MG63 (cell line): ENCODE results near the gene SMARCD3. TPM values are rescaled to one million over a fixed set of nuclear protein-coding genes. Genes with fewer than 3 reads are reported as not detected.
A peak's percentile ranks its signal among the peaks of the same experiment; 100 is the strongest.

Experiments
- DNase-seq: peaks from one replicate; pipeline ENCODE4 v3.0.0-alpha.2; 2020
- H3K27me3 ChIP-seq: fragments of 250-450 bp; sonication (Bioruptor Pico); 2 replicates; pipeline ENCODE4 v1.5.1; 2020; ENCODE audit warnings: mild to moderate bottlenecking, moderate library complexity
- H3K36me3 ChIP-seq: fragments of 250-450 bp; sonication (Bioruptor Pico); 2 replicates; pipeline ENCODE4 v1.5.1; 2020; ENCODE audit warnings: mild to moderate bottlenecking, moderate library complexity
- H3K4me3 ChIP-seq: fragments of 250-450 bp; sonication (Bioruptor Pico); 2 replicates; pipeline ENCODE4 v1.5.1; 2020; ENCODE audit warnings: mild to moderate bottlenecking, moderate library complexity
- H3K9me3 ChIP-seq: fragments of 250-450 bp; sonication (Bioruptor Pico); 2 replicates; pipeline ENCODE4 v1.5.1; 2020; ENCODE audit warnings: mild to moderate bottlenecking, moderate library complexity
- total RNA-seq: library from RNA; depleted of rRNA; stranded (reverse); fragments of >200 nt; shearing (Covaris generic); gene quantifications from 2 replicates; pipeline ENCODE4 v1.2.3, GENCODE V29; 2014; ENCODE audit warnings: low replicate concordance

SMARCD3 gene
- total RNA-seq, 1 experiment from 2014 or later = 14.2 TPM

- no peaks in the 10 kb centered on the region for H3K27me3 ChIP-seq
- H3K36me3 ChIP-seq = peaks cover 7% of the 10 kb centered on the region
- peak overlapping the region; percentile 85 for H3K4me3 ChIP-seq
- peak; percentile 75 for DNase-seq
- no peaks in the 10 kb centered on the region for H3K9me3 ChIP-seq
Observed at GRCh38 chr7:151232917-151233701, 15.4 kb downstream of the SMARCD3 start.

GRCh38 chr7:151232091-151232916 lies 16.2 kb downstream of the SMARCD3 start, which contains the start of gene CHPF2:
CHPF2 (plus strand) TSS chr7:151232483; CDS start chr7:151234012, 1,529 bp downstream.
- peak within 1 kb of the TSS; percentile 85 for H3K4me3 ChIP-seq

GRCh38 chr7:151231080-151231479 lies 17.4 kb downstream of the SMARCD3 start:
- no peaks in the 10 kb centered on the region for H3K27me3 ChIP-seq
- H3K36me3 ChIP-seq = peaks cover under 1% of the 10 kb centered on the region
- H3K4me3 ChIP-seq = no peak overlapping the region
- no peaks in the 10 kb centered on the region for H3K9me3 ChIP-seq
- no peak for DNase-seq

More at GRCh38 chr7:151232091-151232916, 16.2 kb downstream of the SMARCD3 start, which contains the start of gene CHPF2:
- H3K27me3 ChIP-seq = no peaks in the 10 kb centered on the region
- peak; percentile 88 for DNase-seq
- peaks cover 7% of the 10 kb centered on the region for H3K36me3 ChIP-seq
- no peaks in the 10 kb centered on the region for H3K9me3 ChIP-seq

- no peaks in the 10 kb centered on the region for H3K27me3 ChIP-seq
- no peak for DNase-seq
- no peaks in the 10 kb centered on the region for H3K9me3 ChIP-seq
- H3K4me3 ChIP-seq = no peak overlapping the region
- peaks cover 10% of the 10 kb centered on the region for H3K36me3 ChIP-seq
Observed at GRCh38 chr7:151229249-151229648, 19.2 kb downstream of the SMARCD3 start.

GRCh38 chr7:151228024-151228866 lies 20.2 kb downstream of the SMARCD3 start:
- Histone ChIP-seq H3K4me3 (peak overlapping the region; percentile 74), H3K27me3 (no peaks in the 10 kb centered on the region), H3K36me3 (peaks cover 11% of the 10 kb centered on the region), H3K9me3 (no peaks in the 10 kb centered on the region)
- no peak for DNase-seq

GRCh38 chr7:151226875-151227782 lies 21.4 kb downstream of the SMARCD3 start, which contains the start of gene ABCF2:
ABCF2 (minus strand) TSS chr7:151227205; CDS start chr7:151226458, 747 bp downstream.
- Histone ChIP-seq H3K9me3 (no peaks in the 10 kb centered on the region), H3K36me3 (peaks cover 16% of the 10 kb centered on the region), H3K4me3 (peak within 1 kb of the TSS; percentile 74), H3K27me3 (no peaks in the 10 kb centered on the region)
- DNase-seq = peak; percentile 97

- H3K36me3 ChIP-seq = peaks cover 16% of the 10 kb centered on the region
- H3K27me3 ChIP-seq = no peaks in the 10 kb centered on the region
- no peaks in the 10 kb centered on the region for H3K9me3 ChIP-seq
- H3K4me3 ChIP-seq = peak overlapping the region; percentile 74
- DNase-seq = no peak
Observed at GRCh38 chr7:151226560-151226874, 22.0 kb downstream of the SMARCD3 start.

- H3K4me3 ChIP-seq = peak overlapping the region; percentile 74
- no peaks in the 10 kb centered on the region for H3K27me3 ChIP-seq
- peaks cover 16% of the 10 kb centered on the region for H3K36me3 ChIP-seq
- no peaks in the 10 kb centered on the region for H3K9me3 ChIP-seq
- no peak for DNase-seq
Observed at GRCh38 chr7:151225948-151226510, 22.5 kb downstream of the SMARCD3 start.

GRCh38 chr7:151223728-151224127 lies 24.8 kb downstream of the SMARCD3 start:
- no peaks in the 10 kb centered on the region for H3K27me3 ChIP-seq
- no peak overlapping the region for H3K4me3 ChIP-seq
- DNase-seq = no peak
- H3K36me3 ChIP-seq = peaks cover 16% of the 10 kb centered on the region
- H3K9me3 ChIP-seq = no peaks in the 10 kb centered on the region

GRCh38 chr7:151218170-151218569 lies 30.3 kb downstream of the SMARCD3 start:
- Histone ChIP-seq H3K36me3 (peaks cover 17% of the 10 kb centered on the region; the same call in 1 of the 2 replicates), H3K9me3 (no peaks in the 10 kb centered on the region), H3K27me3 (no peaks in the 10 kb centered on the region), H3K4me3 (no peak overlapping the region)
- DNase-seq = no peak

GRCh38 chr7:151215396-151215795 lies 33.1 kb downstream of the SMARCD3 start:
- peaks cover 12% of the 10 kb centered on the region; the same call in 1 of the 2 replicates for H3K36me3 ChIP-seq
- no peak for DNase-seq
- H3K27me3 ChIP-seq = no peaks in the 10 kb centered on the region
- H3K4me3 ChIP-seq = no peak overlapping the region
- H3K9me3 ChIP-seq = no peaks in the 10 kb centered on the region

- Histone ChIP-seq H3K9me3 (no peaks in the 10 kb centered on the region), H3K36me3 (peaks cover 12% of the 10 kb centered on the region; the same call in 1 of the 2 replicates), H3K4me3 (no peak overlapping the region), H3K27me3 (no peaks in the 10 kb centered on the region)
- no peak for DNase-seq
Observed at GRCh38 chr7:151213826-151214225, 34.7 kb downstream of the SMARCD3 start.

GRCh38 chr7:151212626-151213025 lies 35.9 kb downstream of the SMARCD3 start:
- H3K9me3 ChIP-seq = no peaks in the 10 kb centered on the region
- DNase-seq = no peak
- H3K36me3 ChIP-seq = peaks cover 12% of the 10 kb centered on the region; the same call in 1 of the 2 replicates
- no peak overlapping the region for H3K4me3 ChIP-seq
- no peaks in the 10 kb centered on the region for H3K27me3 ChIP-seq

GRCh38 chr7:151211155-151211772 lies 37.2 kb downstream of the SMARCD3 start:
- H3K27me3 ChIP-seq = no peaks in the 10 kb centered on the region
- H3K36me3 ChIP-seq = peaks cover 9% of the 10 kb centered on the region; the same call in 1 of the 2 replicates
- H3K9me3 ChIP-seq = no peaks in the 10 kb centered on the region
- no peak for DNase-seq
- no peak overlapping the region for H3K4me3 ChIP-seq
